CD8-positive, alpha-beta memory T cell (primary cell): Measurements from ENCODE around the gene TRPV6. TPM values are rescaled to one million over a fixed set of nuclear protein-coding genes. Genes with fewer than 3 reads are reported as not detected.

ENCODE experiments used
- CTCF ChIA-PET: fragments of 350-600 bp; sonication (Branson Sonifier 250); formaldehyde crosslinking; loops from one replicate; lab custom pipeline; 2021; ENCODE audit warnings: antibody characterized with exemption; lab: Charles Lee
- POLR2A ChIA-PET: fragments of 350-600 bp; sonication (Branson Sonifier 250); formaldehyde crosslinking; loops from one replicate; lab custom pipeline; 2021; ENCODE audit warnings: antibody characterized with exemption; lab: Charles Lee
- DNase-seq, 5 donors: peaks; one replicate each; pipeline versions ENCODE4 v3.0.0 to v3.0.0-alpha.2; 2020 to 2022; ENCODE audit warnings: mixed read lengths in 1 of 5
- H3K27ac ChIP-seq: one replicate; pipeline ENCODE4 v1.7.0; 2013; ENCODE audit warnings: low read depth, mild to moderate bottlenecking, low read length, moderate library complexity
- H3K27me3 ChIP-seq: 2 replicates; pipeline ENCODE4 v1.7.0; 2013; ENCODE audit warnings: low read length, mild to moderate bottlenecking; ENCODE audit not compliant: insufficient read depth, poor library complexity, severe bottlenecking
- H3K36me3 ChIP-seq: 2 replicates; pipeline ENCODE4 v1.7.0; 2013; ENCODE audit warnings: mild to moderate bottlenecking, low read length, moderate library complexity; ENCODE audit not compliant: insufficient read depth
- H3K4me1 ChIP-seq: 2 replicates; pipeline ENCODE4 v1.7.0; 2013; ENCODE audit warnings: mild to moderate bottlenecking, low read length, moderate library complexity; ENCODE audit not compliant: insufficient read depth
- H3K4me3 ChIP-seq: 2 replicates; pipeline ENCODE4 v1.7.0; 2013; ENCODE audit warnings: mild to moderate bottlenecking, low read length
- H3K9me3 ChIP-seq: 2 replicates; pipeline ENCODE4 v1.7.0; 2013; ENCODE audit warnings: mild to moderate bottlenecking, low read length
- H3K27ac Mint-ChIP-seq, 8 donors: one replicate each; pipeline ENCODE4 v1.8.0; 2020 to 2021; ENCODE audit warnings: mixed read lengths in 8 of 8, mild to moderate bottlenecking in 6 of 8, inconsistent platforms in 3 of 8, moderate library complexity in 3 of 8
- H3K27me3 Mint-ChIP-seq, 2 donors: one replicate each; pipeline ENCODE4 v1.8.0; 2020 to 2021; ENCODE audit warnings: mixed read lengths in 2 of 2, mild to moderate bottlenecking in 1 of 2, moderate library complexity in 1 of 2
- H3K36me3 Mint-ChIP-seq, 3 donors: one replicate each; pipeline ENCODE4 v1.8.0; 2020 to 2021; ENCODE audit warnings: mixed read lengths in 3 of 3, inconsistent platforms in 1 of 3, mild to moderate bottlenecking in 1 of 3
- H3K4me1 Mint-ChIP-seq, 3 donors: one replicate each; pipeline ENCODE4 v1.8.0; 2020 to 2021; ENCODE audit warnings: mixed read lengths in 3 of 3, inconsistent platforms in 1 of 3, mild to moderate bottlenecking in 1 of 3
- H3K4me3 Mint-ChIP-seq, 7 donors: one replicate each; pipeline ENCODE4 v1.8.0; 2020 to 2021; ENCODE audit warnings: mixed read lengths in 7 of 7, mild to moderate bottlenecking in 6 of 7, moderate library complexity in 4 of 7, inconsistent platforms in 2 of 7
- H3K9me3 Mint-ChIP-seq, 5 donors: one replicate each; pipeline ENCODE4 v1.8.0; 2020 to 2022; ENCODE audit warnings: mixed read lengths in 5 of 5, mild to moderate bottlenecking in 3 of 5, moderate library complexity in 2 of 5, inconsistent platforms in 1 of 5
- polyA plus RNA-seq: library from polyadenylated mRNA; unstranded; fragments of 300-500 nt; fragmentation: Illumina TruSeq; gene quantifications from one replicate; pipeline ENCODE4 v1.2.3, GENCODE V29; 2021
- total RNA-seq, 2 experiments: library from RNA; stranded (reverse); gene quantifications; one replicate each; pipeline ENCODE4 v1.2.3, GENCODE V29; 2021

TRPV6 gene
- total and polyA plus RNA-seq, 3 experiments from 2014 or later = not detected

GRCh38 chr7:142851919-142852318, 33.6 kb downstream of the TRPV6 start:
- no peaks in the 10 kb centered on the region for H3K36me3 ChIP-seq
- no peaks in the 10 kb centered on the region for H3K9me3 ChIP-seq
- no peak overlapping the region for H3K4me3 ChIP-seq
- ChIA-PET POLR2A (no interaction called here), CTCF (interaction anchor here (1.1 to 1.2 kb wide), 2 partner anchors 41 to 156 kb away, joined by 4 to 7 read pairs; no protein-coding TSS in a partner anchor)
- peaks cover 8 to 23% (median 13%) of the 10 kb centered on the region in 3 donors for H3K4me1 Mint-ChIP-seq
- H3K27me3 Mint-ChIP-seq = peaks cover 4 to 20% of the 10 kb centered on the region in 2 donors
- no peak overlapping the region for H3K27ac Mint-ChIP-seq
- no peaks in the 10 kb centered on the region for H3K9me3 Mint-ChIP-seq
- no peak overlapping the region for H3K27ac ChIP-seq
- peak overlapping the region in 1 of 7 donors; percentile 43 for H3K4me3 Mint-ChIP-seq
- no peak for DNase-seq
- no peaks in the 10 kb centered on the region for H3K27me3 ChIP-seq
- H3K36me3 Mint-ChIP-seq = peaks cover 0 to 7% (median 0%) of the 10 kb centered on the region in 3 donors
- peaks cover 12% of the 10 kb centered on the region for H3K4me1 ChIP-seq

GRCh38 chr7:142851269-142851668, 34.3 kb downstream of the TRPV6 start:
- H3K27ac Mint-ChIP-seq = no peak overlapping the region
- no peaks in the 10 kb centered on the region for H3K9me3 Mint-ChIP-seq
- DNase-seq = no peak
- ChIA-PET POLR2A (no interaction called here), CTCF (interaction anchor here (1.1 to 1.2 kb wide), 2 partner anchors 40 to 156 kb away, joined by 4 to 7 read pairs; no protein-coding TSS in a partner anchor)
- H3K4me1 ChIP-seq = peaks cover 10% of the 10 kb centered on the region
- H3K9me3 ChIP-seq = no peaks in the 10 kb centered on the region
- no peaks in the 10 kb centered on the region for H3K36me3 ChIP-seq
- H3K4me3 Mint-ChIP-seq = peak overlapping the region in 1 of 7 donors; percentile 4
- no peak overlapping the region for H3K27ac ChIP-seq
- H3K27me3 Mint-ChIP-seq = peaks cover 4 to 20% of the 10 kb centered on the region in 2 donors
- H3K36me3 Mint-ChIP-seq = peaks cover 0 to 7% (median 0%) of the 10 kb centered on the region in 3 donors
- H3K4me3 ChIP-seq = no peak overlapping the region
- H3K4me1 Mint-ChIP-seq = peaks cover 5 to 18% (median 10%) of the 10 kb centered on the region in 3 donors
- H3K27me3 ChIP-seq = no peaks in the 10 kb centered on the region

GRCh38 chr7:142847353-142847752, 38.2 kb downstream of the TRPV6 start:
- no peak for DNase-seq
- H3K4me3 ChIP-seq = no peak overlapping the region
- H3K36me3 ChIP-seq = no peaks in the 10 kb centered on the region
- no peaks in the 10 kb centered on the region for H3K9me3 ChIP-seq
- no peak overlapping the region for H3K27ac ChIP-seq
- Mint-ChIP-seq H3K36me3 (no peaks in the 10 kb centered on the region), H3K4me1 (no peaks in the 10 kb centered on the region), H3K9me3 (no peaks in the 10 kb centered on the region), H3K4me3 (no peak overlapping the region), H3K27ac (no peak overlapping the region), H3K27me3 (peaks cover 4 to 20% of the 10 kb centered on the region in 2 donors)
- no peaks in the 10 kb centered on the region for H3K27me3 ChIP-seq
- ChIA-PET POLR2A (no interaction called here), CTCF (no interaction called here)
- no peaks in the 10 kb centered on the region for H3K4me1 ChIP-seq

- no peaks in the 10 kb centered on the region for H3K27me3 ChIP-seq
- no peaks in the 10 kb centered on the region for H3K4me1 Mint-ChIP-seq
- H3K9me3 Mint-ChIP-seq = no peaks in the 10 kb centered on the region
- H3K27ac Mint-ChIP-seq = no peak overlapping the region
- no peak overlapping the region for H3K4me3 Mint-ChIP-seq
- no peaks in the 10 kb centered on the region for H3K4me1 ChIP-seq
- H3K36me3 ChIP-seq = no peaks in the 10 kb centered on the region
- H3K4me3 ChIP-seq = no peak overlapping the region
- H3K9me3 ChIP-seq = no peaks in the 10 kb centered on the region
- CTCF ChIA-PET = no interaction called here
- POLR2A ChIA-PET = no interaction called here
- no peaks in the 10 kb centered on the region for H3K36me3 Mint-ChIP-seq
- no peak overlapping the region for H3K27ac ChIP-seq
- DNase-seq = no peak
- peaks cover 3 to 4% of the 10 kb centered on the region in 2 donors for H3K27me3 Mint-ChIP-seq
These were observed 43.2 kb downstream of the TRPV6 start for GRCh38 chr7:142842251-142842766.

- H3K4me3 ChIP-seq = no peak overlapping the region
- no peak for DNase-seq
- Mint-ChIP-seq H3K4me3 (no peak overlapping the region), H3K4me1 (peaks cover 0 to 4% (median 4%) of the 10 kb centered on the region in 3 donors), H3K36me3 (no peaks in the 10 kb centered on the region), H3K27ac (no peak overlapping the region), H3K9me3 (no peaks in the 10 kb centered on the region), H3K27me3 (peaks cover 2 to 8% of the 10 kb centered on the region in 2 donors)
- CTCF ChIA-PET = no interaction called here
- H3K4me1 ChIP-seq = no peaks in the 10 kb centered on the region
- no peaks in the 10 kb centered on the region for H3K27me3 ChIP-seq
- H3K27ac ChIP-seq = no peak overlapping the region
- no peaks in the 10 kb centered on the region for H3K9me3 ChIP-seq
- POLR2A ChIA-PET = no interaction called here
- no peaks in the 10 kb centered on the region for H3K36me3 ChIP-seq
These were observed 46.9 kb downstream of the TRPV6 start for GRCh38 chr7:142838461-142839213.

GRCh38 chr7:142836426-142836825, 49.1 kb downstream of the TRPV6 start:
- no peak overlapping the region for H3K27ac ChIP-seq
- CTCF ChIA-PET = no interaction called here
- H3K36me3 ChIP-seq = no peaks in the 10 kb centered on the region
- no peak overlapping the region for H3K4me3 ChIP-seq
- DNase-seq = no peak
- POLR2A ChIA-PET = no interaction called here
- Mint-ChIP-seq H3K9me3 (no peaks in the 10 kb centered on the region), H3K27me3 (peaks cover 2 to 8% of the 10 kb centered on the region in 2 donors), H3K36me3 (no peaks in the 10 kb centered on the region), H3K27ac (no peak overlapping the region), H3K4me3 (no peak overlapping the region), H3K4me1 (peaks cover 0 to 4% (median 4%) of the 10 kb centered on the region in 3 donors)
- no peaks in the 10 kb centered on the region for H3K4me1 ChIP-seq
- H3K9me3 ChIP-seq = no peaks in the 10 kb centered on the region
- no peaks in the 10 kb centered on the region for H3K27me3 ChIP-seq

- Histone ChIP-seq H3K9me3 (no peaks in the 10 kb centered on the region), H3K4me3 (no peak overlapping the region), H3K36me3 (no peaks in the 10 kb centered on the region), H3K4me1 (no peaks in the 10 kb centered on the region), H3K27ac (no peak overlapping the region), H3K27me3 (no peaks in the 10 kb centered on the region)
- H3K36me3 Mint-ChIP-seq = no peaks in the 10 kb centered on the region
- H3K27me3 Mint-ChIP-seq = peaks cover 0 to 8% of the 10 kb centered on the region in 2 donors
- no peak overlapping the region for H3K27ac Mint-ChIP-seq
- peaks cover 0 to 4% (median 4%) of the 10 kb centered on the region in 3 donors for H3K4me1 Mint-ChIP-seq
- ChIA-PET POLR2A (no interaction called here), CTCF (no interaction called here)
- no peaks in the 10 kb centered on the region for H3K9me3 Mint-ChIP-seq
- no peak for DNase-seq
- H3K4me3 Mint-ChIP-seq = peak overlapping the region in 1 of 7 donors; percentile 6
These were observed 50.1 kb downstream of the TRPV6 start for GRCh38 chr7:142835487-142835886.
